ENCODE results near the gene INTS7.

INTS7 gene

DNA sequence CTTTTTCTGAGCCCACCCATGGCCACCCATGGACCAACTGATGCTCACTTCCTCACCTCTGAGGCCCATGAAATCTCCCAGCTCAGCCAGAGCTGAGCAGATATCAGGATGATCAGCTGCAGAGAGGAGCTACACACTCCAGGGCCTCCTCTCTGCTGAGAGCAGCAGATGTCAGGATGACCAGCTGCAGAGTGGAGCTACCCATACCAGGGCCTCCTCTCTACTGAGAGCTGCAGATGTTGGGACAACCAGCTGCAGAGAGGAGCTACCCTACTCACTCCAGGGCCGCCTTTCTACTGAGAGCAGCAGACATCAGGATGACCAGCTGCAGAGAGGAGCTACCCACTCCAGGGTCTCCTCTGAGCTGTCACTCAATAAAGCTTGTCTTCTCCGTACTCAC, 133.4 kb downstream of the INTS7 start:
- no peak for DNase-seq

- DNase-seq: no peak
Observed at GRCh38 chr1:211900441-211900840, 134.9 kb downstream of the INTS7 start.

- DNase-seq: no peak
Observed at GRCh38 chr1:211896958-211897357, 138.4 kb downstream of the INTS7 start.

DNA sequence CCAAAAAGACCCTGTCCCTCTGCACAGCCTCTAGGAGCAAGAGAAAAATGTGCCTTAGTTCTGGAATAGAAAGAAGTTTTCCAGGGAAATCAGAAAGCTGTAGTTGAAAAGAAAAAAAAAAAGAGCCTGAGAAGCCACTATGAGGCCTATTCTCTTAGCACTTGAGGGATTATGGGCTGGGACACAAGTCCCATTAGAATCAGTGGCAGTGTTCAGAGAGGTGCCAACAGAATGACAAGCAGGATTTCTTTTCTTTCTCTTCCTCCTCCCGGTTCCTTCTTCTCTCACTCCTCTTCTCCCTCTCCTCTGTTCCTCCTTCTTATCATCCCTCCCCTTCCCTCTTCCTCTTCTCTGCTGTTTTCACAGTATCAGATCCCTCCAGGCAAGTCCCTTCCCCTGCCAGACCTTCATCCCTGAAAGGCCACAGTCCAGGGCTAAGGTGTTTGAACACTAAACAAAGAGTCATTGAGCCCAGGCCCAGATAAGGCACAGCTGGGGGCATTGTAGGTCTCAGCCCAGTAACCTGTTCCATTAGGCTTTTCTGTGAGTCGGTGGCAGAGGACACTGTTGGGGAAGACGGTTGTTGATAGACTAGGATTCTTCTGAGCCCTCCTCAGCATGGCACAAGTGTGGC, 140.1 kb downstream of the INTS7 start:
- DNase-seq: no peak

- no peak for DNase-seq
Observed at GRCh38 chr1:211894312-211894711, 141.0 kb downstream of the INTS7 start.

- DNase-seq: no peak
Observed at GRCh38 chr1:211893260-211893659, 142.1 kb downstream of the INTS7 start.

GRCh38 chr1:211892577-211892976, 142.8 kb downstream of the INTS7 start:
- DNase-seq: no peak

- DNase-seq: no peak
Observed at GRCh38 chr1:211891708-211892107, 143.6 kb downstream of the INTS7 start.

Data from activated gamma-delta T cell treated with Interleukin-2 at 50 U/mL for 16 hours (primary cell).